Left lung (tissue), 10 donors: ENCODE results near the gene BMP5. TPM values are rescaled to one million over a fixed set of nuclear protein-coding genes. Genes with fewer than 3 reads are reported as not detected.
A peak's percentile ranks its signal among the peaks of the same experiment; 100 is the strongest.

Source experiments
- ATAC-seq: fragments of 200-7000 bp; cut with Tn5 transposase; one replicate; pipeline ENCODE4 v1.9.1; 2020; ENCODE audit warnings: moderate library complexity
- DNase-seq, 4 donors: peaks; one replicate each; pipeline ENCODE4 v3.0.0-alpha.2; 2013 to 2020
- H3K27ac ChIP-seq, 2 donors: fragments of 200-600 bp; sonication (generic) in 1 of 2; one replicate each; pipeline versions ENCODE4 v1.5.0 to v1.8.0; 2020 to 2021
- H3K27me3 ChIP-seq, 2 donors: fragments of 200-600 bp; sonication (generic) in 1 of 2; one replicate each; pipeline versions ENCODE4 v1.5.0 to v1.8.0; 2020 to 2021
- H3K36me3 ChIP-seq, 2 donors: fragments of 200-600 bp; sonication (generic) in 1 of 2; one replicate each; pipeline versions ENCODE4 v1.5.0 to v1.8.0; 2020 to 2021
- H3K4me1 ChIP-seq, 2 donors: fragments of 200-600 bp; one replicate each; pipeline ENCODE4 v1.8.0; 2021
- H3K4me3 ChIP-seq, 2 donors: fragments of 200-600 bp; sonication (generic) in 1 of 2; one replicate each; pipeline versions ENCODE4 v1.5.0 to v1.8.0; 2020 to 2021; ENCODE audit warnings: mild to moderate bottlenecking in 1 of 2
- H3K9me3 ChIP-seq, 2 donors: fragments of 200-600 bp; sonication (generic) in 1 of 2; one replicate each; pipeline versions ENCODE4 v1.5.0 to v1.8.0; 2020 to 2021
- intact Hi-C, 2 donors: fragments of 100-400 bp; cut with DNase I; formaldehyde crosslinking; loops; one replicate each; pipeline versions ENCODE4 v1.11.2 to v1.14.2; 2022
- polyA plus RNA-seq, 6 donors: library from polyadenylated mRNA; unstranded; fragments of 120-200 nt; gene quantifications; one replicate each; pipeline ENCODE4 v1.2.1, GENCODE V29; 2013; ENCODE audit not compliant: insufficient read length in 6 of 6
- total RNA-seq, 2 donors: library from RNA; stranded (reverse); fragmentation: NEBNext Ultra II Directional; extraction: Animal tissue kit (Norgen Biotek cat#: 25700); gene quantifications; one replicate each; pipeline ENCODE4 v1.2.1, GENCODE V29; 2021
- TF ChIP-seq, protein P1 (sequence below), 2 donors: fragments of 200-600 bp; sonication (generic) in 1 of 2; IDR thresholded peaks; one replicate each; pipeline versions ENCODE4 v1.5.0 to v1.8.0; 2021; ENCODE audit warnings: antibody characterized with exemption in 2 of 2
- donor health status: DM: no; HTN: yes; CAD: no.
- donor health status: DM: no; HTN: no; CAD: no.

Gene BMP5
- total and polyA plus RNA-seq, 8 donors, result 12.7 to 88.6 (median 74.2) TPM

- no peak overlapping the region for H3K27ac ChIP-seq
- TF ChIP-seq, protein P1, sequence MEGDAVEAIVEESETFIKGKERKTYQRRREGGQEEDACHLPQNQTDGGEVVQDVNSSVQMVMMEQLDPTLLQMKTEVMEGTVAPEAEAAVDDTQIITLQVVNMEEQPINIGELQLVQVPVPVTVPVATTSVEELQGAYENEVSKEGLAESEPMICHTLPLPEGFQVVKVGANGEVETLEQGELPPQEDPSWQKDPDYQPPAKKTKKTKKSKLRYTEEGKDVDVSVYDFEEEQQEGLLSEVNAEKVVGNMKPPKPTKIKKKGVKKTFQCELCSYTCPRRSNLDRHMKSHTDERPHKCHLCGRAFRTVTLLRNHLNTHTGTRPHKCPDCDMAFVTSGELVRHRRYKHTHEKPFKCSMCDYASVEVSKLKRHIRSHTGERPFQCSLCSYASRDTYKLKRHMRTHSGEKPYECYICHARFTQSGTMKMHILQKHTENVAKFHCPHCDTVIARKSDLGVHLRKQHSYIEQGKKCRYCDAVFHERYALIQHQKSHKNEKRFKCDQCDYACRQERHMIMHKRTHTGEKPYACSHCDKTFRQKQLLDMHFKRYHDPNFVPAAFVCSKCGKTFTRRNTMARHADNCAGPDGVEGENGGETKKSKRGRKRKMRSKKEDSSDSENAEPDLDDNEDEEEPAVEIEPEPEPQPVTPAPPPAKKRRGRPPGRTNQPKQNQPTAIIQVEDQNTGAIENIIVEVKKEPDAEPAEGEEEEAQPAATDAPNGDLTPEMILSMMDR (IDR thresholded peaks at IDR 0.05), result no peak
- no peaks in the 10 kb centered on the region for H3K36me3 ChIP-seq
- no peak for ATAC-seq
- H3K4me3 ChIP-seq, result no peak overlapping the region
- no peak for DNase-seq
- peaks cover 0 to 5% of the 10 kb centered on the region in 2 donors for H3K4me1 ChIP-seq
- H3K9me3 ChIP-seq, result no peaks in the 10 kb centered on the region
- no peaks in the 10 kb centered on the region for H3K27me3 ChIP-seq
- intact Hi-C loops, result no loop called here
Observed at GRCh38 chr6:55759536-55759935, 115.9 kb downstream of the BMP5 start.

DNA sequence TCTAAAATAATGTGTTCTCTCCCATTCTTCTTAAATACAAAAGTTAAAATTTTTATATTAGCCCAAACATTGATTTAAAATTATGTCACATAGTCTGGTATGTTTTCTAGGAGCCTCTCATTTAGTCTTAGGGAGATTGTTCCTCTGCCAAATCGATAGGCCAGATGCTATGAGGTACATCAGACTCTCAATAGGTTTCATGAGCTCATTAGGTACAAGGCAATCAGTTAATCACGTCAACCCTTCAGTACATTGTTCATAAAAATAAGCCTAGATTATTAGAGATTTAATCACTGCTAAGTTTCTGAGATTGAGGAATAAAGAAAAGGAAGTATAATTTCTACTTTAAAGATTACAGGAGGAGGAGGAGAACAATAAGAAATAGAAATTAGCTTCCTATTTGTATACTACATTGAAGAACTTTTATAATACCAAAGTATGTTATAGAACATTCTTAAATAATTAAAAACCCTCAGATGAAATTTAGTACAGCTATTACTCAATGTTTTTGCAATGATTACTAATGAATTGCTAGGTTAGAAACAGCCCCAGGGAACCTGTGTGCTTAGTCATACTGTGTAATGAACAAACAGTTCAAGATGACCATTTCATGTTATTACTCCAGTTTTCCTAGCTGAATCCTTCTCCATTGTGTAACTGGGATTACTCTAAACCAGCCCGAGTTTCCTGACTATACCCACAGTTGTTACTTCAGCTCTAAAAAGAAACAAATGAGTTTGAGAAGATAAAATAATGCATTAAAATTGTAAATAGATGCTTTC, 117.0 kb downstream of the BMP5 start:
- intact Hi-C loops, result no loop called here
- H3K27ac ChIP-seq, result peak overlapping the region in 1 of 2 donors; percentile 35

GRCh38 chr6:55756531-55757031, 118.8 kb downstream of the BMP5 start:
- peak in 1 of 4 donors; percentile 40 for DNase-seq
- TF ChIP-seq, protein P1 (IDR thresholded peaks at IDR 0.05), result no peak
- Histone ChIP-seq H3K27ac (no peak overlapping the region), H3K36me3 (no peaks in the 10 kb centered on the region), H3K4me1 (peaks cover 0 to 8% of the 10 kb centered on the region in 2 donors), H3K9me3 (no peaks in the 10 kb centered on the region), H3K4me3 (no peak overlapping the region), H3K27me3 (no peaks in the 10 kb centered on the region)
- peak; percentile 48 for ATAC-seq
- intact Hi-C loops, result no loop called here

More for the DNA sequence above, 117.0 kb downstream of the BMP5 start:
- TF ChIP-seq, protein P1 (IDR thresholded peaks at IDR 0.05), result no peak
- H3K9me3 ChIP-seq, result no peaks in the 10 kb centered on the region
- ATAC-seq, result peak; percentile 96
- DNase-seq, result no peak
- H3K36me3 ChIP-seq, result no peaks in the 10 kb centered on the region
- H3K27me3 ChIP-seq, result no peaks in the 10 kb centered on the region
- peaks cover 0 to 8% of the 10 kb centered on the region in 2 donors for H3K4me1 ChIP-seq
- no peak overlapping the region for H3K4me3 ChIP-seq

DNA sequence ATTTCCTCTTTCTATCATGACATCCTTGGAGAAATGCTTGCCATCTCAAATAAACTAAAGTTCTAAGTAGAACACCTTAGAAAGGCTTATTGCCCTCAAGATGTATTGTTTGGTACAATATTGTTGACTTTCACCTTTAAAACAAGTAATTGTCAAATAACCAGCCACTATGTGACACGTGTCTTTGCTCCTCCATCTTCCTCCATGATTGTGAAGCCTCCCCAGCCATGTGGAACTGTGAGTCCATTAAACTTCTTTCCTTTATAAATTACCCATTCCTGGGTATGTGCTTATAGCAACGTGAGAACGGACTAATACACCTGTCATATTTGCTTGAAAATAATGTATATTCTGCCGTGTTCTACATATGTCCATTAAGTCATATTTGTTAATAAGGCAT, 126.5 kb downstream of the BMP5 start:
- no peaks in the 10 kb centered on the region for H3K4me1 ChIP-seq
- H3K4me3 ChIP-seq, result no peak overlapping the region
- H3K27me3 ChIP-seq, result no peaks in the 10 kb centered on the region
- peaks cover 0 to 2% of the 10 kb centered on the region in 2 donors for H3K9me3 ChIP-seq
- no peak overlapping the region for H3K27ac ChIP-seq
- TF ChIP-seq, protein P1 (IDR thresholded peaks at IDR 0.05), result no peak
- DNase-seq (no peak), ATAC-seq (no peak)
- intact Hi-C loops, result no loop called here
- no peaks in the 10 kb centered on the region for H3K36me3 ChIP-seq

- intact Hi-C loops, result no loop called here
- TF ChIP-seq, protein P1 (IDR thresholded peaks at IDR 0.05), result no peak
- DNase-seq, result no peak
- no peak overlapping the region for H3K27ac ChIP-seq
- no peaks in the 10 kb centered on the region for H3K27me3 ChIP-seq
- peaks cover 0 to 9% of the 10 kb centered on the region in 2 donors for H3K9me3 ChIP-seq
- no peaks in the 10 kb centered on the region for H3K36me3 ChIP-seq
- H3K4me3 ChIP-seq, result no peak overlapping the region
- no peaks in the 10 kb centered on the region for H3K4me1 ChIP-seq
- no peak for ATAC-seq
Observed at GRCh38 chr6:55746473-55746872, 128.9 kb downstream of the BMP5 start.
